GM23338 (cell line): Measurements from ENCODE around the gene FXR1. TPM values are rescaled to one million over a fixed set of nuclear protein-coding genes. Genes with fewer than 3 reads are reported as not detected.

ENCODE experiments used
- ATAC-seq: fragments of 200-7000 bp; cut with Tn5 transposase; 3 replicates; pipeline ENCODE4 v1.9.1; 2020
- DNase-seq: peaks from one replicate; pipeline ENCODE4 v3.0.0-alpha.2; 2015; ENCODE audit warnings: low spot score
- H2AFZ ChIP-seq: fragments of 200-600 bp; sonication (generic); 2 replicates; pipeline ENCODE4 v1.8.0; 2016; ENCODE audit warnings: antibody characterized with exemption, mild to moderate bottlenecking, moderate library complexity
- H3F3A ChIP-seq: fragments of 200-600 bp; sonication (generic); replicated peaks from 2 replicates; pipeline ENCODE4 v1.8.0; 2017; ENCODE audit warnings: antibody characterized with exemption, mixed run types, low read depth
- H3K27ac ChIP-seq: fragments of 200-600 bp; sonication (generic); 2 replicates; pipeline ENCODE4 v1.6.1; 2016; ENCODE audit warnings: low read depth
- H3K27me3 ChIP-seq: fragments of 200-600 bp; sonication (generic); 2 replicates; pipeline ENCODE4 v1.8.0; 2016; ENCODE audit warnings: mild to moderate bottlenecking, mixed run types, moderate library complexity; ENCODE audit not compliant: insufficient read depth
- H3K36me3 ChIP-seq: fragments of 200-600 bp; sonication (generic); 2 replicates; pipeline ENCODE4 v1.8.0; 2016; ENCODE audit warnings: mild to moderate bottlenecking; ENCODE audit not compliant: insufficient read depth
- H3K4me1 ChIP-seq: fragments of 200-600 bp; sonication (generic); 2 replicates; pipeline ENCODE4 v1.8.0; 2016; ENCODE audit warnings: mild to moderate bottlenecking, moderate library complexity; ENCODE audit not compliant: insufficient read depth
- H3K4me2 ChIP-seq: fragments of 200-600 bp; sonication (generic); 2 replicates; pipeline ENCODE4 v1.7.1; 2017; ENCODE audit warnings: mixed run types
- H3K4me3 ChIP-seq: fragments of 200-600 bp; sonication (generic); 2 replicates; pipeline ENCODE4 v1.6.1; 2016; ENCODE audit warnings: mixed run types
- H3K79me2 ChIP-seq: fragments of 200-600 bp; sonication (generic); replicated peaks from 2 replicates; pipeline ENCODE4 v1.8.0; 2017; ENCODE audit warnings: mild to moderate bottlenecking; ENCODE audit not compliant: insufficient read depth
- H3K9me2 ChIP-seq: fragments of 200-600 bp; sonication (generic); 2 replicates; pipeline ENCODE4 v1.8.0; 2017; ENCODE audit not compliant: insufficient read depth
- H4K20me1 ChIP-seq: fragments of 200-600 bp; sonication (generic); replicated peaks from 2 replicates; pipeline ENCODE4 v1.8.0; 2017; ENCODE audit warnings: mild to moderate bottlenecking; ENCODE audit not compliant: insufficient read depth
- H3K27ac Mint-ChIP-seq: 2 replicates; pipeline ENCODE4 v1.8.0; 2020; ENCODE audit warnings: inconsistent platforms, mild to moderate bottlenecking, moderate library complexity, mixed read lengths
- H3K27me3 Mint-ChIP-seq: 3 replicates; pipeline ENCODE4 v1.8.0; 2022; ENCODE audit warnings: low read depth, mild to moderate bottlenecking, moderate library complexity, mixed read lengths, inconsistent platforms; ENCODE audit not compliant: insufficient read depth, poor library complexity
- H3K36me3 Mint-ChIP-seq: 3 replicates; pipeline ENCODE4 v1.8.0; 2021; ENCODE audit warnings: low read depth, mild to moderate bottlenecking, inconsistent platforms, moderate library complexity, mixed read lengths
- H3K4me1 Mint-ChIP-seq: 3 replicates; pipeline ENCODE4 v1.8.0; 2020; ENCODE audit warnings: mild to moderate bottlenecking, inconsistent platforms, mixed read lengths
- H3K4me3 Mint-ChIP-seq: 3 replicates; pipeline ENCODE4 v1.8.0; 2021; ENCODE audit warnings: moderate library complexity, mild to moderate bottlenecking, inconsistent platforms, mixed read lengths
- H3K9me3 Mint-ChIP-seq: 3 replicates; pipeline ENCODE4 v1.8.0; 2020; ENCODE audit warnings: moderate library complexity, mild to moderate bottlenecking, inconsistent platforms, mixed read lengths
- CREB1 ChIP-seq: fragments of 250-450 bp; sonication (Bioruptor Pico); IDR thresholded peaks from 2 replicates; pipeline ENCODE4 v1.5.0; 2020; ENCODE audit warnings: low read depth, mild to moderate bottlenecking, moderate library complexity
- EZH2 ChIP-seq: fragments of 200-600 bp; sonication (generic); IDR thresholded peaks from one replicate; pipeline ENCODE4 v1.8.0; 2017; ENCODE audit warnings: antibody characterized with exemption, mild to moderate bottlenecking, low read depth; ENCODE audit not compliant: unreplicated experiment
- EZH2phosphoT487 ChIP-seq: fragments of 200-600 bp; sonication (generic); IDR thresholded peaks from one replicate; pipeline ENCODE4 v1.8.1; 2018; ENCODE audit warnings: antibody characterized with exemption; ENCODE audit not compliant: unreplicated experiment
- JUNB ChIP-seq: IDR thresholded peaks from one replicate; pipeline ENCODE4 v1.6.1; 2016; ENCODE audit warnings: antibody characterized with exemption; ENCODE audit not compliant: unreplicated experiment
- NANOG ChIP-seq: IDR thresholded peaks from 2 replicates; pipeline ENCODE4 v1.6.1; 2016; ENCODE audit warnings: antibody characterized with exemption, borderline replicate concordance
- POLR2AphosphoS5 ChIP-seq: IDR thresholded peaks from 2 replicates; pipeline ENCODE4 v1.6.1; 2016; ENCODE audit warnings: antibody characterized with exemption, low read depth
- STAT1 ChIP-seq: IDR thresholded peaks from one replicate; pipeline ENCODE4 v1.6.1; 2016; ENCODE audit warnings: antibody characterized with exemption; ENCODE audit not compliant: unreplicated experiment
- ZNF114 ChIP-seq: fragments of 250-450 bp; sonication (Bioruptor Pico); IDR thresholded peaks from 2 replicates; pipeline ENCODE4 v1.5.0; 2020; ENCODE audit warnings: mild to moderate bottlenecking, moderate library complexity
- ZNF331 ChIP-seq: fragments of 250-450 bp; sonication (Bioruptor Pico); IDR thresholded peaks from 2 replicates; pipeline ENCODE4 v1.5.0; 2020; ENCODE audit warnings: low read depth, mild to moderate bottlenecking, moderate library complexity
- polyA plus RNA-seq: library from polyadenylated mRNA; unstranded; fragments of >200 nt; fragmentation: Nextera tagmentation; extraction: Ambion mirVana; gene quantifications from 2 replicates; pipeline ENCODE4 v1.2.1, GENCODE V29; 2016
- total RNA-seq: library from RNA; depleted of rRNA; stranded (reverse); fragments of >200 nt; shearing (Covaris generic); gene quantifications from 2 replicates; pipeline ENCODE4 v1.2.3, GENCODE V29; 2014
- TF ChIP-seq, protein P1 (sequence below): fragments of 250-450 bp; sonication (Bioruptor Pico); IDR thresholded peaks from 2 replicates; pipeline ENCODE4 v1.5.0; 2020; ENCODE audit warnings: mild to moderate bottlenecking, moderate library complexity
- TF ChIP-seq, protein P2 (sequence below): IDR thresholded peaks from 2 replicates; pipeline ENCODE4 v1.6.1; 2016; ENCODE audit warnings: antibody characterized with exemption
- TF ChIP-seq, protein P3 (sequence below): IDR thresholded peaks from one replicate; pipeline ENCODE4 v1.6.1; 2018; ENCODE audit warnings: antibody characterized with exemption; ENCODE audit not compliant: unreplicated experiment
- TF ChIP-seq, protein P4 (sequence below), 2 experiments: fragments of 200-600 bp in 1 of 2; sonication (generic) in 1 of 2; conservative IDR thresholded peaks; 2 replicates each; pipeline versions ENCODE4 v1.5.1 to v1.6.1; 2016 to 2017; ENCODE audit warnings: antibody characterized with exemption in 2 of 2, low read depth in 2 of 2, mild to moderate bottlenecking in 2 of 2, moderate library complexity in 1 of 2

FXR1 gene
- total and polyA plus RNA-seq, 2 experiments from 2014 or later, result 136 to 228 TPM

DNA sequence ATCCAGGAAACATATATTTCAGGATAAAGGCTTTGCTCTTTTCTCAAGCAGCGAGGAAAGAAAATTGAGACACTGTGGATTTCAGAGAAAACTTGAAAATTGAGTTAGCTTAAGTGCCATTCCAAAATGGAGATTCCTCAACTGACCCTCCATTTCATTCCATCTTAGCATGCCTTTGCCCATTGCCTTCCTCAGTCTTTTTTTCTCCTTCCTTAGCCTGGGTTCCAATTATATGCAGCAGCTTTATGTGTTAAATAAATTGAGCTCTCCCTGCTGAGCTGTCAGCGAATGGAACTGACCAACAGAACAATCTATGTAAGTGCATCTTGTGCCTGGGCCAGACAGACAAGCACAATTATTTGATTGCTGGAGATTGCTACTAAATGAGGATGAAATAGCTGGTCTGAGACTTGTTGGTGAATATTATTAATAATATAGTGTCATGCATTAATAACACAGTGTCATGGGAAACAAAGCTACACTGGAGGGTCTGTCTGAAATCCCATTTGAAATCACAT lies 84.0 kb downstream of the FXR1 start:
- Histone ChIP-seq H3K4me1 (no peaks in the 10 kb centered on the region), H3K79me2 (no peaks in the 10 kb centered on the region), H3F3A (no peaks in the 10 kb centered on the region), H3K36me3 (no peaks in the 10 kb centered on the region), H3K4me2 (no peak overlapping the region), H3K27me3 (no peaks in the 10 kb centered on the region), H3K27ac (no peak overlapping the region), H4K20me1 (no peaks in the 10 kb centered on the region), H3K4me3 (no peak overlapping the region), H2AFZ (no peak overlapping the region), H3K9me2 (no peaks in the 10 kb centered on the region)
- peaks cover 12% of the 10 kb centered on the region for H3K9me3 Mint-ChIP-seq
- peaks cover 3% of the 10 kb centered on the region for H3K27me3 Mint-ChIP-seq
- TF ChIP-seq POLR2AphosphoS5 (no peak), EZH2 (no peak), STAT1 (no peak), ZNF331 (CRISPR knock-in tag) (no peak), CREB1 (CRISPR knock-in tag) (no peak), EZH2phosphoT487 (no peak), NANOG (no peak), JUNB (no peak), ZNF114 (CRISPR knock-in tag) (no peak)
- TF ChIP-seq, protein P1, sequence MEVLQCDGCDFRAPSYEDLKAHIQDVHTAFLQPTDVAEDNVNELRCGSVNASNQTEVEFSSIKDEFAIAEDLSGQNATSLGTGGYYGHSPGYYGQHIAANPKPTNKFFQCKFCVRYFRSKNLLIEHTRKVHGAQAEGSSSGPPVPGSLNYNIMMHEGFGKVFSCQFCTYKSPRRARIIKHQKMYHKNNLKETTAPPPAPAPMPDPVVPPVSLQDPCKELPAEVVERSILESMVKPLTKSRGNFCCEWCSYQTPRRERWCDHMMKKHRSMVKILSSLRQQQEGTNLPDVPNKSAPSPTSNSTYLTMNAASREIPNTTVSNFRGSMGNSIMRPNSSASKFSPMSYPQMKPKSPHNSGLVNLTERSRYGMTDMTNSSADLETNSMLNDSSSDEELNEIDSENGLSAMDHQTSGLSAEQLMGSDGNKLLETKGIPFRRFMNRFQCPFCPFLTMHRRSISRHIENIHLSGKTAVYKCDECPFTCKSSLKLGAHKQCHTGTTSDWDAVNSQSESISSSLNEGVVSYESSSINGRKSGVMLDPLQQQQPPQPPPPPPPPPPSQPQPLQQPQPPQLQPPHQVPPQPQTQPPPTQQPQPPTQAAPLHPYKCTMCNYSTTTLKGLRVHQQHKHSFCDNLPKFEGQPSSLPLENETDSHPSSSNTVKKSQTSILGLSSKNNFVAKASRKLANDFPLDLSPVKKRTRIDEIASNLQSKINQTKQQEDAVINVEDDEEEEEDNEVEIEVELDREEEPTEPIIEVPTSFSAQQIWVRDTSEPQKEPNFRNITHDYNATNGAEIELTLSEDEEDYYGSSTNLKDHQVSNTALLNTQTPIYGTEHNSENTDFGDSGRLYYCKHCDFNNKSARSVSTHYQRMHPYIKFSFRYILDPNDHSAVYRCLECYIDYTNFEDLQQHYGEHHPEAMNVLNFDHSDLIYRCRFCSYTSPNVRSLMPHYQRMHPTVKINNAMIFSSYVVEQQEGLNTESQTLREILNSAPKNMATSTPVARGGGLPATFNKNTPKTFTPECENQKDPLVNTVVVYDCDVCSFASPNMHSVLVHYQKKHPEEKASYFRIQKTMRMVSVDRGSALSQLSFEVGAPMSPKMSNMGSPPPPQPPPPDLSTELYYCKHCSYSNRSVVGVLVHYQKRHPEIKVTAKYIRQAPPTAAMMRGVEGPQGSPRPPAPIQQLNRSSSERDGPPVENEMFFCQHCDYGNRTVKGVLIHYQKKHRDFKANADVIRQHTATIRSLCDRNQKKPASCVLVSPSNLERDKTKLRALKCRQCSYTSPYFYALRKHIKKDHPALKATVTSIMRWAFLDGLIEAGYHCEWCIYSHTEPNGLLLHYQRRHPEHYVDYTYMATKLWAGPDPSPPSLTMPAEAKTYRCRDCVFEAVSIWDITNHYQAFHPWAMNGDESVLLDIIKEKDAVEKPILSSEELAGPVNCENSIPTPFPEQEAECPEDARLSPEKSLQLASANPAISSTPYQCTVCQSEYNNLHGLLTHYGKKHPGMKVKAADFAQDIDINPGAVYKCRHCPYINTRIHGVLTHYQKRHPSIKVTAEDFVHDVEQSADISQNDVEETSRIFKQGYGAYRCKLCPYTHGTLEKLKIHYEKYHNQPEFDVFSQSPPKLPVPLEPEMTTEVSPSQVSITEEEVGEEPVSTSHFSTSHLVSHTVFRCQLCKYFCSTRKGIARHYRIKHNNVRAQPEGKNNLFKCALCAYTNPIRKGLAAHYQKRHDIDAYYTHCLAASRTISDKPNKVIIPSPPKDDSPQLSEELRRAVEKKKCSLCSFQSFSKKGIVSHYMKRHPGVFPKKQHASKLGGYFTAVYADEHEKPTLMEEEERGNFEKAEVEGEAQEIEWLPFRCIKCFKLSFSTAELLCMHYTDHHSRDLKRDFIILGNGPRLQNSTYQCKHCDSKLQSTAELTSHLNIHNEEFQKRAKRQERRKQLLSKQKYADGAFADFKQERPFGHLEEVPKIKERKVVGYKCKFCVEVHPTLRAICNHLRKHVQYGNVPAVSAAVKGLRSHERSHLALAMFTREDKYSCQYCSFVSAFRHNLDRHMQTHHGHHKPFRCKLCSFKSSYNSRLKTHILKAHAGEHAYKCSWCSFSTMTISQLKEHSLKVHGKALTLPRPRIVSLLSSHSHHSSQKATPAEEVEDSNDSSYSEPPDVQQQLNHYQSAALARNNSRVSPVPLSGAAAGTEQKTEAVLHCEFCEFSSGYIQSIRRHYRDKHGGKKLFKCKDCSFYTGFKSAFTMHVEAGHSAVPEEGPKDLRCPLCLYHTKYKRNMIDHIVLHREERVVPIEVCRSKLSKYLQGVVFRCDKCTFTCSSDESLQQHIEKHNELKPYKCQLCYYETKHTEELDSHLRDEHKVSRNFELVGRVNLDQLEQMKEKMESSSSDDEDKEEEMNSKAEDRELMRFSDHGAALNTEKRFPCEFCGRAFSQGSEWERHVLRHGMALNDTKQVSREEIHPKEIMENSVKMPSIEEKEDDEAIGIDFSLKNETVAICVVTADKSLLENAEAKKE, result no peak
- TF ChIP-seq, protein P2, sequence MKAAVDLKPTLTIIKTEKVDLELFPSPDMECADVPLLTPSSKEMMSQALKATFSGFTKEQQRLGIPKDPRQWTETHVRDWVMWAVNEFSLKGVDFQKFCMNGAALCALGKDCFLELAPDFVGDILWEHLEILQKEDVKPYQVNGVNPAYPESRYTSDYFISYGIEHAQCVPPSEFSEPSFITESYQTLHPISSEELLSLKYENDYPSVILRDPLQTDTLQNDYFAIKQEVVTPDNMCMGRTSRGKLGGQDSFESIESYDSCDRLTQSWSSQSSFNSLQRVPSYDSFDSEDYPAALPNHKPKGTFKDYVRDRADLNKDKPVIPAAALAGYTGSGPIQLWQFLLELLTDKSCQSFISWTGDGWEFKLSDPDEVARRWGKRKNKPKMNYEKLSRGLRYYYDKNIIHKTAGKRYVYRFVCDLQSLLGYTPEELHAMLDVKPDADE, result no peak
- TF ChIP-seq, protein P3, sequence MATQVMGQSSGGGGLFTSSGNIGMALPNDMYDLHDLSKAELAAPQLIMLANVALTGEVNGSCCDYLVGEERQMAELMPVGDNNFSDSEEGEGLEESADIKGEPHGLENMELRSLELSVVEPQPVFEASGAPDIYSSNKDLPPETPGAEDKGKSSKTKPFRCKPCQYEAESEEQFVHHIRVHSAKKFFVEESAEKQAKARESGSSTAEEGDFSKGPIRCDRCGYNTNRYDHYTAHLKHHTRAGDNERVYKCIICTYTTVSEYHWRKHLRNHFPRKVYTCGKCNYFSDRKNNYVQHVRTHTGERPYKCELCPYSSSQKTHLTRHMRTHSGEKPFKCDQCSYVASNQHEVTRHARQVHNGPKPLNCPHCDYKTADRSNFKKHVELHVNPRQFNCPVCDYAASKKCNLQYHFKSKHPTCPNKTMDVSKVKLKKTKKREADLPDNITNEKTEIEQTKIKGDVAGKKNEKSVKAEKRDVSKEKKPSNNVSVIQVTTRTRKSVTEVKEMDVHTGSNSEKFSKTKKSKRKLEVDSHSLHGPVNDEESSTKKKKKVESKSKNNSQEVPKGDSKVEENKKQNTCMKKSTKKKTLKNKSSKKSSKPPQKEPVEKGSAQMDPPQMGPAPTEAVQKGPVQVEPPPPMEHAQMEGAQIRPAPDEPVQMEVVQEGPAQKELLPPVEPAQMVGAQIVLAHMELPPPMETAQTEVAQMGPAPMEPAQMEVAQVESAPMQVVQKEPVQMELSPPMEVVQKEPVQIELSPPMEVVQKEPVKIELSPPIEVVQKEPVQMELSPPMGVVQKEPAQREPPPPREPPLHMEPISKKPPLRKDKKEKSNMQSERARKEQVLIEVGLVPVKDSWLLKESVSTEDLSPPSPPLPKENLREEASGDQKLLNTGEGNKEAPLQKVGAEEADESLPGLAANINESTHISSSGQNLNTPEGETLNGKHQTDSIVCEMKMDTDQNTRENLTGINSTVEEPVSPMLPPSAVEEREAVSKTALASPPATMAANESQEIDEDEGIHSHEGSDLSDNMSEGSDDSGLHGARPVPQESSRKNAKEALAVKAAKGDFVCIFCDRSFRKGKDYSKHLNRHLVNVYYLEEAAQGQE, result no peak
- TF ChIP-seq, protein P4, sequence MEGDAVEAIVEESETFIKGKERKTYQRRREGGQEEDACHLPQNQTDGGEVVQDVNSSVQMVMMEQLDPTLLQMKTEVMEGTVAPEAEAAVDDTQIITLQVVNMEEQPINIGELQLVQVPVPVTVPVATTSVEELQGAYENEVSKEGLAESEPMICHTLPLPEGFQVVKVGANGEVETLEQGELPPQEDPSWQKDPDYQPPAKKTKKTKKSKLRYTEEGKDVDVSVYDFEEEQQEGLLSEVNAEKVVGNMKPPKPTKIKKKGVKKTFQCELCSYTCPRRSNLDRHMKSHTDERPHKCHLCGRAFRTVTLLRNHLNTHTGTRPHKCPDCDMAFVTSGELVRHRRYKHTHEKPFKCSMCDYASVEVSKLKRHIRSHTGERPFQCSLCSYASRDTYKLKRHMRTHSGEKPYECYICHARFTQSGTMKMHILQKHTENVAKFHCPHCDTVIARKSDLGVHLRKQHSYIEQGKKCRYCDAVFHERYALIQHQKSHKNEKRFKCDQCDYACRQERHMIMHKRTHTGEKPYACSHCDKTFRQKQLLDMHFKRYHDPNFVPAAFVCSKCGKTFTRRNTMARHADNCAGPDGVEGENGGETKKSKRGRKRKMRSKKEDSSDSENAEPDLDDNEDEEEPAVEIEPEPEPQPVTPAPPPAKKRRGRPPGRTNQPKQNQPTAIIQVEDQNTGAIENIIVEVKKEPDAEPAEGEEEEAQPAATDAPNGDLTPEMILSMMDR (conservative IDR thresholded peaks at IDR 0.05; ENCODE audit: low read depth in 2 of 2), result no peak
- DNase-seq (no peak), ATAC-seq (no peak)
- no peaks in the 10 kb centered on the region for H3K36me3 Mint-ChIP-seq
- H3K27ac Mint-ChIP-seq, result no peak overlapping the region
- H3K4me1 Mint-ChIP-seq, result no peaks in the 10 kb centered on the region
- no peak overlapping the region for H3K4me3 Mint-ChIP-seq
